GM12892 (cell line): ENCODE results near the gene SCIMP.

Source experiments
- POLR2A ChIP-seq: IDR thresholded peaks from 2 replicates; pipeline ENCODE4 v1.6.1; 2011; ENCODE audit warnings: low read depth, low read length, control low read depth
- POLR2AphosphoS5 ChIP-seq: IDR thresholded peaks from 2 replicates; pipeline ENCODE4 v1.6.1; 2011; ENCODE audit warnings: low read depth, low read length, control low read depth

DNA sequence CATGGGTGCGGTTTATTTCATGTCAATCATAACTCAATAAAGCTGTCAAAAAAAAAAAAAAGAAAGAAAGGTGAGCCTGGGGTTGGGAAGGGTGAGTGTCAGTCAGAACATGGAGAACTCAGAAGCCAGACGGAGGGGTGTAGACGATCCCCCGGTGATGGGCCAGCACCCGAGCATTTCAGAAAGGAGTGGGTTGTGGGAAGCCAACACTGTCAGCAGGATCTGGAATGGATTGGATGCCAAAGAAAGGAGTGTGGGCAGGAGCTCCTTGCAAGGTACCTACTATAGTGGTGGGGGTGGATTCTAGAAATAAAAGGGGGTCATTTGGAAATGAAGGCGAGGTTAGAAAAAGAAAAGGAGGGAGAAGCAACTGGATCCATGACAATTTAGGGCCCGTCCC lies 19.8 kb upstream of the SCIMP start:
- TF ChIP-seq POLR2A (no peak), POLR2AphosphoS5 (no peak)
